GM23338 (cell line): ENCODE measurements around the gene FBRSL1. TPM values are rescaled to one million over a fixed set of nuclear protein-coding genes. Genes with fewer than 3 reads are reported as not detected.

ENCODE experiments used
- ATAC-seq: fragments of 200-7000 bp; cut with Tn5 transposase; 3 replicates; pipeline ENCODE4 v1.9.1; 2020
- DNase-seq: peaks from one replicate; pipeline ENCODE4 v3.0.0-alpha.2; 2015; ENCODE audit warnings: low spot score
- H2AFZ ChIP-seq: fragments of 200-600 bp; sonication (generic); 2 replicates; pipeline ENCODE4 v1.8.0; 2016; ENCODE audit warnings: antibody characterized with exemption, mild to moderate bottlenecking, moderate library complexity
- H3F3A ChIP-seq: fragments of 200-600 bp; sonication (generic); replicated peaks from 2 replicates; pipeline ENCODE4 v1.8.0; 2017; ENCODE audit warnings: antibody characterized with exemption, mixed run types, low read depth
- H3K27ac ChIP-seq: fragments of 200-600 bp; sonication (generic); 2 replicates; pipeline ENCODE4 v1.6.1; 2016; ENCODE audit warnings: low read depth
- H3K27me3 ChIP-seq: fragments of 200-600 bp; sonication (generic); 2 replicates; pipeline ENCODE4 v1.8.0; 2016; ENCODE audit warnings: mild to moderate bottlenecking, mixed run types, moderate library complexity; ENCODE audit not compliant: insufficient read depth
- H3K36me3 ChIP-seq: fragments of 200-600 bp; sonication (generic); 2 replicates; pipeline ENCODE4 v1.8.0; 2016; ENCODE audit warnings: mild to moderate bottlenecking; ENCODE audit not compliant: insufficient read depth
- H3K4me1 ChIP-seq: fragments of 200-600 bp; sonication (generic); 2 replicates; pipeline ENCODE4 v1.8.0; 2016; ENCODE audit warnings: mild to moderate bottlenecking, moderate library complexity; ENCODE audit not compliant: insufficient read depth
- H3K4me2 ChIP-seq: fragments of 200-600 bp; sonication (generic); 2 replicates; pipeline ENCODE4 v1.7.1; 2017; ENCODE audit warnings: mixed run types
- H3K4me3 ChIP-seq: fragments of 200-600 bp; sonication (generic); 2 replicates; pipeline ENCODE4 v1.6.1; 2016; ENCODE audit warnings: mixed run types
- H3K79me2 ChIP-seq: fragments of 200-600 bp; sonication (generic); replicated peaks from 2 replicates; pipeline ENCODE4 v1.8.0; 2017; ENCODE audit warnings: mild to moderate bottlenecking; ENCODE audit not compliant: insufficient read depth
- H3K9me2 ChIP-seq: fragments of 200-600 bp; sonication (generic); 2 replicates; pipeline ENCODE4 v1.8.0; 2017; ENCODE audit not compliant: insufficient read depth
- H4K20me1 ChIP-seq: fragments of 200-600 bp; sonication (generic); replicated peaks from 2 replicates; pipeline ENCODE4 v1.8.0; 2017; ENCODE audit warnings: mild to moderate bottlenecking; ENCODE audit not compliant: insufficient read depth
- H3K27ac Mint-ChIP-seq: 2 replicates; pipeline ENCODE4 v1.8.0; 2020; ENCODE audit warnings: inconsistent platforms, mild to moderate bottlenecking, moderate library complexity, mixed read lengths
- H3K27me3 Mint-ChIP-seq: 3 replicates; pipeline ENCODE4 v1.8.0; 2022; ENCODE audit warnings: low read depth, mild to moderate bottlenecking, moderate library complexity, mixed read lengths, inconsistent platforms; ENCODE audit not compliant: insufficient read depth, poor library complexity
- H3K36me3 Mint-ChIP-seq: 3 replicates; pipeline ENCODE4 v1.8.0; 2021; ENCODE audit warnings: low read depth, mild to moderate bottlenecking, inconsistent platforms, moderate library complexity, mixed read lengths
- H3K4me1 Mint-ChIP-seq: 3 replicates; pipeline ENCODE4 v1.8.0; 2020; ENCODE audit warnings: mild to moderate bottlenecking, inconsistent platforms, mixed read lengths
- H3K4me3 Mint-ChIP-seq: 3 replicates; pipeline ENCODE4 v1.8.0; 2021; ENCODE audit warnings: moderate library complexity, mild to moderate bottlenecking, inconsistent platforms, mixed read lengths
- H3K9me3 Mint-ChIP-seq: 3 replicates; pipeline ENCODE4 v1.8.0; 2020; ENCODE audit warnings: moderate library complexity, mild to moderate bottlenecking, inconsistent platforms, mixed read lengths
- CREB1 ChIP-seq: fragments of 250-450 bp; sonication (Bioruptor Pico); IDR thresholded peaks from 2 replicates; pipeline ENCODE4 v1.5.0; 2020; ENCODE audit warnings: low read depth, mild to moderate bottlenecking, moderate library complexity
- JUNB ChIP-seq: IDR thresholded peaks from one replicate; pipeline ENCODE4 v1.6.1; 2016; ENCODE audit warnings: antibody characterized with exemption; ENCODE audit not compliant: unreplicated experiment
- polyA plus RNA-seq: library from polyadenylated mRNA; unstranded; fragments of >200 nt; fragmentation: Nextera tagmentation; extraction: Ambion mirVana; gene quantifications from 2 replicates; pipeline ENCODE4 v1.2.1, GENCODE V29; 2016
- total RNA-seq: library from RNA; depleted of rRNA; stranded (reverse); fragments of >200 nt; shearing (Covaris generic); gene quantifications from 2 replicates; pipeline ENCODE4 v1.2.3, GENCODE V29; 2014
- TF ChIP-seq, protein P1 (sequence below): fragments of 250-450 bp; sonication (Bioruptor Pico); IDR thresholded peaks from 2 replicates; pipeline ENCODE4 v1.5.0; 2020; ENCODE audit warnings: mild to moderate bottlenecking, moderate library complexity
- TF ChIP-seq, protein P2 (sequence below): IDR thresholded peaks from 2 replicates; pipeline ENCODE4 v1.6.1; 2016; ENCODE audit warnings: antibody characterized with exemption
- TF ChIP-seq, protein P3 (sequence below): IDR thresholded peaks from one replicate; pipeline ENCODE4 v1.6.1; 2018; ENCODE audit warnings: antibody characterized with exemption; ENCODE audit not compliant: unreplicated experiment

Gene FBRSL1
- total and polyA plus RNA-seq, 2 experiments from 2014 or later: 37.8 to 89.8 TPM

DNA sequence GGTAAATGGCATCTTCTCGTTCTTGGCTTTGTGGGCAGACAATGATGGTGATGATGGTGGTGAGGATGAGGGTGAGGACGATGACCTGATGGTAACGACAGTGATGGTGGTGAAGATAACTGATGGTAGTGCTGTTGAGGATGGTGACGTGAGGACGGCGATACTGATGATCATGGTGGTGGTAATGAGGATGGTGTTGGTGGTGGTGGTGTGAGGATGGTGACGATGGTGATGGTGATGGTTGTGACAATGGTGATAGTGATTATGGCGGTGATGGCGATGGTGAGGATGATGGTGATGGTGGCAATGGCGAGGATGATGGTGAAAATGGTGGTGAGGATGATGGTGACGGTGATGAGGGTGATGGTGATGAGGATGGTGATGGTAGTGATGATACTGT is 54.5 kb downstream of the FBRSL1 start (continued):
- TF ChIP-seq, protein P1, sequence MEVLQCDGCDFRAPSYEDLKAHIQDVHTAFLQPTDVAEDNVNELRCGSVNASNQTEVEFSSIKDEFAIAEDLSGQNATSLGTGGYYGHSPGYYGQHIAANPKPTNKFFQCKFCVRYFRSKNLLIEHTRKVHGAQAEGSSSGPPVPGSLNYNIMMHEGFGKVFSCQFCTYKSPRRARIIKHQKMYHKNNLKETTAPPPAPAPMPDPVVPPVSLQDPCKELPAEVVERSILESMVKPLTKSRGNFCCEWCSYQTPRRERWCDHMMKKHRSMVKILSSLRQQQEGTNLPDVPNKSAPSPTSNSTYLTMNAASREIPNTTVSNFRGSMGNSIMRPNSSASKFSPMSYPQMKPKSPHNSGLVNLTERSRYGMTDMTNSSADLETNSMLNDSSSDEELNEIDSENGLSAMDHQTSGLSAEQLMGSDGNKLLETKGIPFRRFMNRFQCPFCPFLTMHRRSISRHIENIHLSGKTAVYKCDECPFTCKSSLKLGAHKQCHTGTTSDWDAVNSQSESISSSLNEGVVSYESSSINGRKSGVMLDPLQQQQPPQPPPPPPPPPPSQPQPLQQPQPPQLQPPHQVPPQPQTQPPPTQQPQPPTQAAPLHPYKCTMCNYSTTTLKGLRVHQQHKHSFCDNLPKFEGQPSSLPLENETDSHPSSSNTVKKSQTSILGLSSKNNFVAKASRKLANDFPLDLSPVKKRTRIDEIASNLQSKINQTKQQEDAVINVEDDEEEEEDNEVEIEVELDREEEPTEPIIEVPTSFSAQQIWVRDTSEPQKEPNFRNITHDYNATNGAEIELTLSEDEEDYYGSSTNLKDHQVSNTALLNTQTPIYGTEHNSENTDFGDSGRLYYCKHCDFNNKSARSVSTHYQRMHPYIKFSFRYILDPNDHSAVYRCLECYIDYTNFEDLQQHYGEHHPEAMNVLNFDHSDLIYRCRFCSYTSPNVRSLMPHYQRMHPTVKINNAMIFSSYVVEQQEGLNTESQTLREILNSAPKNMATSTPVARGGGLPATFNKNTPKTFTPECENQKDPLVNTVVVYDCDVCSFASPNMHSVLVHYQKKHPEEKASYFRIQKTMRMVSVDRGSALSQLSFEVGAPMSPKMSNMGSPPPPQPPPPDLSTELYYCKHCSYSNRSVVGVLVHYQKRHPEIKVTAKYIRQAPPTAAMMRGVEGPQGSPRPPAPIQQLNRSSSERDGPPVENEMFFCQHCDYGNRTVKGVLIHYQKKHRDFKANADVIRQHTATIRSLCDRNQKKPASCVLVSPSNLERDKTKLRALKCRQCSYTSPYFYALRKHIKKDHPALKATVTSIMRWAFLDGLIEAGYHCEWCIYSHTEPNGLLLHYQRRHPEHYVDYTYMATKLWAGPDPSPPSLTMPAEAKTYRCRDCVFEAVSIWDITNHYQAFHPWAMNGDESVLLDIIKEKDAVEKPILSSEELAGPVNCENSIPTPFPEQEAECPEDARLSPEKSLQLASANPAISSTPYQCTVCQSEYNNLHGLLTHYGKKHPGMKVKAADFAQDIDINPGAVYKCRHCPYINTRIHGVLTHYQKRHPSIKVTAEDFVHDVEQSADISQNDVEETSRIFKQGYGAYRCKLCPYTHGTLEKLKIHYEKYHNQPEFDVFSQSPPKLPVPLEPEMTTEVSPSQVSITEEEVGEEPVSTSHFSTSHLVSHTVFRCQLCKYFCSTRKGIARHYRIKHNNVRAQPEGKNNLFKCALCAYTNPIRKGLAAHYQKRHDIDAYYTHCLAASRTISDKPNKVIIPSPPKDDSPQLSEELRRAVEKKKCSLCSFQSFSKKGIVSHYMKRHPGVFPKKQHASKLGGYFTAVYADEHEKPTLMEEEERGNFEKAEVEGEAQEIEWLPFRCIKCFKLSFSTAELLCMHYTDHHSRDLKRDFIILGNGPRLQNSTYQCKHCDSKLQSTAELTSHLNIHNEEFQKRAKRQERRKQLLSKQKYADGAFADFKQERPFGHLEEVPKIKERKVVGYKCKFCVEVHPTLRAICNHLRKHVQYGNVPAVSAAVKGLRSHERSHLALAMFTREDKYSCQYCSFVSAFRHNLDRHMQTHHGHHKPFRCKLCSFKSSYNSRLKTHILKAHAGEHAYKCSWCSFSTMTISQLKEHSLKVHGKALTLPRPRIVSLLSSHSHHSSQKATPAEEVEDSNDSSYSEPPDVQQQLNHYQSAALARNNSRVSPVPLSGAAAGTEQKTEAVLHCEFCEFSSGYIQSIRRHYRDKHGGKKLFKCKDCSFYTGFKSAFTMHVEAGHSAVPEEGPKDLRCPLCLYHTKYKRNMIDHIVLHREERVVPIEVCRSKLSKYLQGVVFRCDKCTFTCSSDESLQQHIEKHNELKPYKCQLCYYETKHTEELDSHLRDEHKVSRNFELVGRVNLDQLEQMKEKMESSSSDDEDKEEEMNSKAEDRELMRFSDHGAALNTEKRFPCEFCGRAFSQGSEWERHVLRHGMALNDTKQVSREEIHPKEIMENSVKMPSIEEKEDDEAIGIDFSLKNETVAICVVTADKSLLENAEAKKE (CRISPR knock-in tag): no peak

DNA sequence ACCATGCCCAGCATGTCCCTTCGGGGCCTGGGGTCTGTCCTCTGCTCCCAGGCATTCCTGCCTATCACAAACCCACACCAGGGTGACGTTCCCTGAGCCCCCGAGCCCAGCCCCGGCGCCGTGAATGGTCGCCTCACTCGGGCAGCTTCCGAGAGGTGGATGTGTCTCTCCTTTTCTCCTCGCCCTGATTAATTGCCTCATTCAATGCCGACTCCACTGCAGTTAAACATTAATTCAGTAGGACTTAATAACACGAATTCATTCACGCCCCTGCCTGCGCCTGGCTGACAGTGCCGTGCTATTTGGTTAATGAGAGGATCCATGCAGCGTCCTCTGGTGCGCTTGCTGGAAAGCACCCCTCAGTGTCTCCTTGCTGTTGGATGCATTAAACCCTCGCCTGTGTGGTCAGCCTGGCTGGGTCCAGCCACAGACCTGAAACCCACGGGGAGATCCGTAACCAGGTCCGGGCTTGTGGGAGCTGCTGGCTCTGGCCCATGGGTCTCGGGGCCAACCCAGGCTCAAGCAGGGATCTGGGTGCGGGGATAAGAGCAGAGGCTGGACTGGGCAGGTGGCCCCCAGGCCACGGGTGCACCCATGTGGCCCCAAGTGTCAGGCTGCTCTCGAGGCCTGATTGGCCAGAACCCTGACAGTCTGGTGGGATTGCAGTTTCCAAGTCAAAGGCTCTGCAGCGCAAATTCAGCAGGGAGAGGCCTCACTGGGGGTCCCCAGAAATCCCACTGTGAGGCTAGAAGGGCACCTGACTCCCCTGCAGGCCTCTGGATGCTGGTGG is 55.4 kb downstream of the FBRSL1 start:
- Histone ChIP-seq H3K4me1 (0 out of 2 replicates have a peak, but pooled peaks cover 8% of the 10 kb centered on the region), H3K27ac (no peak overlapping the region), H2AFZ (no peak overlapping the region), H3K79me2 (no peaks in the 10 kb centered on the region), H3K4me2 (no peak overlapping the region), H3K4me3 (no peak overlapping the region), H4K20me1 (no peaks in the 10 kb centered on the region), H3K9me2 (peaks cover 3% of the 10 kb centered on the region; the same call in 1 of the 2 replicates), H3F3A (no peaks in the 10 kb centered on the region), H3K36me3 (no peaks in the 10 kb centered on the region), H3K27me3 (peaks cover 97% of the 10 kb centered on the region)
- H3K36me3 Mint-ChIP-seq: no peaks in the 10 kb centered on the region
- no peak overlapping the region for H3K27ac Mint-ChIP-seq
- DNase-seq (no peak), ATAC-seq (no peak)
- peaks cover under 1% of the 10 kb centered on the region; the same call in 2 of the 3 replicates for H3K4me1 Mint-ChIP-seq
- peaks cover 3% of the 10 kb centered on the region; the same call in 2 of the 3 replicates for H3K9me3 Mint-ChIP-seq
- peaks cover 55% of the 10 kb centered on the region for H3K27me3 Mint-ChIP-seq
- no peak overlapping the region for H3K4me3 Mint-ChIP-seq
- no peak for TF ChIP-seq JUNB
- TF ChIP-seq, protein P2, sequence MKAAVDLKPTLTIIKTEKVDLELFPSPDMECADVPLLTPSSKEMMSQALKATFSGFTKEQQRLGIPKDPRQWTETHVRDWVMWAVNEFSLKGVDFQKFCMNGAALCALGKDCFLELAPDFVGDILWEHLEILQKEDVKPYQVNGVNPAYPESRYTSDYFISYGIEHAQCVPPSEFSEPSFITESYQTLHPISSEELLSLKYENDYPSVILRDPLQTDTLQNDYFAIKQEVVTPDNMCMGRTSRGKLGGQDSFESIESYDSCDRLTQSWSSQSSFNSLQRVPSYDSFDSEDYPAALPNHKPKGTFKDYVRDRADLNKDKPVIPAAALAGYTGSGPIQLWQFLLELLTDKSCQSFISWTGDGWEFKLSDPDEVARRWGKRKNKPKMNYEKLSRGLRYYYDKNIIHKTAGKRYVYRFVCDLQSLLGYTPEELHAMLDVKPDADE: no peak
- TF ChIP-seq, protein P3, sequence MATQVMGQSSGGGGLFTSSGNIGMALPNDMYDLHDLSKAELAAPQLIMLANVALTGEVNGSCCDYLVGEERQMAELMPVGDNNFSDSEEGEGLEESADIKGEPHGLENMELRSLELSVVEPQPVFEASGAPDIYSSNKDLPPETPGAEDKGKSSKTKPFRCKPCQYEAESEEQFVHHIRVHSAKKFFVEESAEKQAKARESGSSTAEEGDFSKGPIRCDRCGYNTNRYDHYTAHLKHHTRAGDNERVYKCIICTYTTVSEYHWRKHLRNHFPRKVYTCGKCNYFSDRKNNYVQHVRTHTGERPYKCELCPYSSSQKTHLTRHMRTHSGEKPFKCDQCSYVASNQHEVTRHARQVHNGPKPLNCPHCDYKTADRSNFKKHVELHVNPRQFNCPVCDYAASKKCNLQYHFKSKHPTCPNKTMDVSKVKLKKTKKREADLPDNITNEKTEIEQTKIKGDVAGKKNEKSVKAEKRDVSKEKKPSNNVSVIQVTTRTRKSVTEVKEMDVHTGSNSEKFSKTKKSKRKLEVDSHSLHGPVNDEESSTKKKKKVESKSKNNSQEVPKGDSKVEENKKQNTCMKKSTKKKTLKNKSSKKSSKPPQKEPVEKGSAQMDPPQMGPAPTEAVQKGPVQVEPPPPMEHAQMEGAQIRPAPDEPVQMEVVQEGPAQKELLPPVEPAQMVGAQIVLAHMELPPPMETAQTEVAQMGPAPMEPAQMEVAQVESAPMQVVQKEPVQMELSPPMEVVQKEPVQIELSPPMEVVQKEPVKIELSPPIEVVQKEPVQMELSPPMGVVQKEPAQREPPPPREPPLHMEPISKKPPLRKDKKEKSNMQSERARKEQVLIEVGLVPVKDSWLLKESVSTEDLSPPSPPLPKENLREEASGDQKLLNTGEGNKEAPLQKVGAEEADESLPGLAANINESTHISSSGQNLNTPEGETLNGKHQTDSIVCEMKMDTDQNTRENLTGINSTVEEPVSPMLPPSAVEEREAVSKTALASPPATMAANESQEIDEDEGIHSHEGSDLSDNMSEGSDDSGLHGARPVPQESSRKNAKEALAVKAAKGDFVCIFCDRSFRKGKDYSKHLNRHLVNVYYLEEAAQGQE: no peak
- TF ChIP-seq CREB1 (CRISPR knock-in tag): no peak
